Renal cortical epithelial cell (primary cell): ENCODE measurements around the gene OR5D18. TPM values are rescaled to one million over a fixed set of nuclear protein-coding genes. Genes with fewer than 3 reads are reported as not detected.
"Not testable (repeated sequence)": the region's sequence is repeated elsewhere in the genome, so short reads cannot be mapped to it uniquely, and the experiment has no call there.

Source experiments
- DNase-seq: peaks from one replicate; pipeline ENCODE4 v3.0.0-alpha.2; 2011; ENCODE audit warnings: low read depth
- total RNA-seq: library from RNA; depleted of rRNA; stranded (reverse); fragments of >200 nt; gene quantifications from 2 replicates; pipeline ENCODE4 v1.2.3, GENCODE V29; 2014

The OR5D18 gene
- total RNA-seq = not detected in 2 replicates

GRCh38 chr11:55819330-55819729, at the start of gene OR5D18:
Gene OR5D18 (plus strand): TSS chr11:55819630. CDS start chr11:55819630, 0 bp downstream.
- DNase-seq = no peak

GRCh38 chr11:55773138-55773537, 46.3 kb upstream of the OR5D18 start, which contains the start of gene OR5D13:
Gene OR5D13 (plus strand): TSS chr11:55773438. CDS start chr11:55773438, 0 bp downstream.
- no peak for DNase-seq

GRCh38 chr11:55791606-55792005, 27.8 kb upstream of the OR5D18 start:
- DNase-seq = no peak

- no peak for DNase-seq
Measured at GRCh38 chr11:55793321-55793720, 26.1 kb upstream of the OR5D18 start.

- DNase-seq = no peak
Measured at GRCh38 chr11:55795256-55795655, 24.2 kb upstream of the OR5D18 start, which contains the start of gene OR5D14. Gene OR5D14 (plus strand): TSS chr11:55795556. CDS start chr11:55795556, 0 bp downstream.

- no peak for DNase-seq
Measured at GRCh38 chr11:55806248-55806647, 13.2 kb upstream of the OR5D18 start.

- DNase-seq = no peak
Measured at GRCh38 chr11:55811067-55811466, 8.4 kb upstream of the OR5D18 start, which contains the start of gene OR5L1. Gene OR5L1 (plus strand): TSS chr11:55811367. CDS start chr11:55811467, 100 bp downstream.

GRCh38 chr11:55826919-55827318, 7.5 kb downstream of the OR5D18 start, which contains the start of gene OR5L2:
Gene OR5L2 (plus strand): TSS chr11:55827219. CDS start chr11:55827219, 0 bp downstream.
- DNase-seq = no peak

GRCh38 chr11:55838452-55838851, 19.0 kb downstream of the OR5D18 start, which contains the start of gene OR5D16:
Gene OR5D16 (plus strand): TSS chr11:55838752. CDS start chr11:55838752, 0 bp downstream.
- no peak for DNase-seq

- DNase-seq = no peak
Measured at GRCh38 chr11:55847453-55847852, 28.0 kb downstream of the OR5D18 start.

GRCh38 chr11:55849037-55849436, 29.6 kb downstream of the OR5D18 start:
- DNase-seq = no peak

GRCh38 chr11:55852141-55852540, 32.7 kb downstream of the OR5D18 start:
- no peak for DNase-seq

- DNase-seq = no peak
Measured at GRCh38 chr11:55854704-55855103, 35.3 kb downstream of the OR5D18 start.

GRCh38 chr11:55867354-55867753, 47.9 kb downstream of the OR5D18 start:
- not testable (repeated sequence) for DNase-seq

Other genes with a start within 250 kb of the OR5D18 start
- not detected in 2 replicates for gene OR4C16, start 247.5 kb upstream of the OR5D18 start, total RNA-seq
- gene OR4C11, start 212.0 kb upstream of the OR5D18 start, total RNA-seq = not detected in 2 replicates
- gene OR4P4, start 184.5 kb upstream of the OR5D18 start, total RNA-seq = not detected in 2 replicates
- gene OR4S2, start 171.3 kb upstream of the OR5D18 start, total RNA-seq = not detected in 2 replicates
- gene OR4C6, start 157.4 kb upstream of the OR5D18 start, total RNA-seq = not detected in 2 replicates
- gene OR5D13, start 46.2 kb upstream of the OR5D18 start, total RNA-seq = not detected in 2 replicates
- gene OR5D14, start 24.1 kb upstream of the OR5D18 start, total RNA-seq = not detected in 2 replicates
- not detected in 2 replicates for gene OR5L1, start 8.3 kb upstream of the OR5D18 start, total RNA-seq
- not detected in 2 replicates for gene OR5L2, start 7.6 kb downstream of the OR5D18 start, total RNA-seq
- gene OR5D16, start 19.1 kb downstream of the OR5D18 start, total RNA-seq = not detected in 2 replicates
- not detected in 2 replicates for gene TRIM51, start 63.7 kb downstream of the OR5D18 start, total RNA-seq
- not detected in 2 replicates for gene OR5W2, start 95.0 kb downstream of the OR5D18 start, total RNA-seq
- gene OR5I1, start 116.8 kb downstream of the OR5D18 start, total RNA-seq = not detected in 2 replicates
- not detected in 2 replicates for gene OR10AG1, start 150.3 kb downstream of the OR5D18 start, total RNA-seq
- gene OR5F1, start 175.0 kb downstream of the OR5D18 start, total RNA-seq = not detected in 2 replicates
- not detected in 2 replicates for gene OR5AS1, start 208.0 kb downstream of the OR5D18 start, total RNA-seq